ENCODE data around the gene NCOA1. TPM values are rescaled to one million over a fixed set of nuclear protein-coding genes. Genes with fewer than 3 reads are reported as not detected.

NCOA1 gene
- polyA plus RNA-seq, 1 donor from 2014 or later: 23.0 TPM

DNA sequence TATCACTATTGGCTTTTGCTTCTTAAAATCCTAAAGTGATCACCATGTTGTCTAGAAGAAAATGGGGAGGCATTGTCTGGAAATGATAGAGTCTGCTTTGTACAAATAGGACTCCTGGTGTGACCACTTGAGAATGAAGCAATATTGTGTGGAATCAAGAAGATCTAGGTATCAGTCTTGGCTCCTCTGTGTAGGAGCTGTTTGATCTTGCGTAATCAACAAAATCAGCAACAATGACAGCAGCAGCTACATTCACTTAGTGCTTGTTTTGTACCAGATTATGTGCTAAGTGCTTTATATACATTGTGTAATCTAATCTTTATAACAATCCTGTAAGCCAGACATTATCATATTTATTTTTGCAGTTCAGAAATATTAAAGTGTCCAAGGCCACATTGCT, 17.8 kb downstream of the NCOA1 start:
- Histone ChIP-seq H3K9me3 (ENCODE audit: low read length) (no peaks in the 10 kb centered on the region), H3K9ac (ENCODE audit: low read length) (no peak overlapping the region), H3K4me3 (ENCODE audit: low read length) (no peak overlapping the region), H3F3A (ENCODE audit: insufficient read depth, low read length, poor library complexity, severe bottlenecking) (no peaks in the 10 kb centered on the region), H2AFZ (ENCODE audit: low read depth, low read length) (no peak overlapping the region), H3K27me3 (ENCODE audit: insufficient read depth, low read depth, low read length) (no peaks in the 10 kb centered on the region), H4K20me1 (ENCODE audit: insufficient read depth) (peaks cover 7% of the 10 kb centered on the region), H3K79me2 (replicated peaks; ENCODE audit: insufficient read depth, low read length) (peaks cover 92% of the 10 kb centered on the region), H3K9me2 (ENCODE audit: insufficient read depth, low read length) (no peaks in the 10 kb centered on the region), H3K36me3 (ENCODE audit: insufficient read depth, low read length) (no peaks in the 10 kb centered on the region), H3K4me2 (ENCODE audit: low read length) (no peak overlapping the region), H3K27ac (ENCODE audit: low read length) (no peak overlapping the region)
- TF ChIP-seq, protein P1, sequence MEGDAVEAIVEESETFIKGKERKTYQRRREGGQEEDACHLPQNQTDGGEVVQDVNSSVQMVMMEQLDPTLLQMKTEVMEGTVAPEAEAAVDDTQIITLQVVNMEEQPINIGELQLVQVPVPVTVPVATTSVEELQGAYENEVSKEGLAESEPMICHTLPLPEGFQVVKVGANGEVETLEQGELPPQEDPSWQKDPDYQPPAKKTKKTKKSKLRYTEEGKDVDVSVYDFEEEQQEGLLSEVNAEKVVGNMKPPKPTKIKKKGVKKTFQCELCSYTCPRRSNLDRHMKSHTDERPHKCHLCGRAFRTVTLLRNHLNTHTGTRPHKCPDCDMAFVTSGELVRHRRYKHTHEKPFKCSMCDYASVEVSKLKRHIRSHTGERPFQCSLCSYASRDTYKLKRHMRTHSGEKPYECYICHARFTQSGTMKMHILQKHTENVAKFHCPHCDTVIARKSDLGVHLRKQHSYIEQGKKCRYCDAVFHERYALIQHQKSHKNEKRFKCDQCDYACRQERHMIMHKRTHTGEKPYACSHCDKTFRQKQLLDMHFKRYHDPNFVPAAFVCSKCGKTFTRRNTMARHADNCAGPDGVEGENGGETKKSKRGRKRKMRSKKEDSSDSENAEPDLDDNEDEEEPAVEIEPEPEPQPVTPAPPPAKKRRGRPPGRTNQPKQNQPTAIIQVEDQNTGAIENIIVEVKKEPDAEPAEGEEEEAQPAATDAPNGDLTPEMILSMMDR (IDR thresholded peaks at IDR 0.05; ENCODE audit: poor library complexity, severe bottlenecking): no peak
- TF ChIP-seq SMC3 (conservative IDR thresholded peaks at IDR 0.05; ENCODE audit: poor library complexity) (no peak), POLR2AphosphoS5 (IDR thresholded peaks at IDR 0.05) (no peak), EP300 (conservative IDR thresholded peaks at IDR 0.05; ENCODE audit: poor library complexity, severe bottlenecking) (no peak), TAF1 (IDR thresholded peaks at IDR 0.05; ENCODE audit: low read depth) (no peak), EZH2 (IDR thresholded peaks at IDR 0.05; ENCODE audit: borderline replicate concordance, insufficient read depth, low read length, poor library complexity, severe bottlenecking) (no peak), MXI1 (conservative IDR thresholded peaks at IDR 0.05; ENCODE audit: poor library complexity, severe bottlenecking) (no peak), RAD21 (conservative IDR thresholded peaks at IDR 0.05) (no peak)
- TF ChIP-seq, protein P2, sequence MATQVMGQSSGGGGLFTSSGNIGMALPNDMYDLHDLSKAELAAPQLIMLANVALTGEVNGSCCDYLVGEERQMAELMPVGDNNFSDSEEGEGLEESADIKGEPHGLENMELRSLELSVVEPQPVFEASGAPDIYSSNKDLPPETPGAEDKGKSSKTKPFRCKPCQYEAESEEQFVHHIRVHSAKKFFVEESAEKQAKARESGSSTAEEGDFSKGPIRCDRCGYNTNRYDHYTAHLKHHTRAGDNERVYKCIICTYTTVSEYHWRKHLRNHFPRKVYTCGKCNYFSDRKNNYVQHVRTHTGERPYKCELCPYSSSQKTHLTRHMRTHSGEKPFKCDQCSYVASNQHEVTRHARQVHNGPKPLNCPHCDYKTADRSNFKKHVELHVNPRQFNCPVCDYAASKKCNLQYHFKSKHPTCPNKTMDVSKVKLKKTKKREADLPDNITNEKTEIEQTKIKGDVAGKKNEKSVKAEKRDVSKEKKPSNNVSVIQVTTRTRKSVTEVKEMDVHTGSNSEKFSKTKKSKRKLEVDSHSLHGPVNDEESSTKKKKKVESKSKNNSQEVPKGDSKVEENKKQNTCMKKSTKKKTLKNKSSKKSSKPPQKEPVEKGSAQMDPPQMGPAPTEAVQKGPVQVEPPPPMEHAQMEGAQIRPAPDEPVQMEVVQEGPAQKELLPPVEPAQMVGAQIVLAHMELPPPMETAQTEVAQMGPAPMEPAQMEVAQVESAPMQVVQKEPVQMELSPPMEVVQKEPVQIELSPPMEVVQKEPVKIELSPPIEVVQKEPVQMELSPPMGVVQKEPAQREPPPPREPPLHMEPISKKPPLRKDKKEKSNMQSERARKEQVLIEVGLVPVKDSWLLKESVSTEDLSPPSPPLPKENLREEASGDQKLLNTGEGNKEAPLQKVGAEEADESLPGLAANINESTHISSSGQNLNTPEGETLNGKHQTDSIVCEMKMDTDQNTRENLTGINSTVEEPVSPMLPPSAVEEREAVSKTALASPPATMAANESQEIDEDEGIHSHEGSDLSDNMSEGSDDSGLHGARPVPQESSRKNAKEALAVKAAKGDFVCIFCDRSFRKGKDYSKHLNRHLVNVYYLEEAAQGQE (IDR thresholded peaks at IDR 0.05; ENCODE audit: borderline replicate concordance): no peak

DNA sequence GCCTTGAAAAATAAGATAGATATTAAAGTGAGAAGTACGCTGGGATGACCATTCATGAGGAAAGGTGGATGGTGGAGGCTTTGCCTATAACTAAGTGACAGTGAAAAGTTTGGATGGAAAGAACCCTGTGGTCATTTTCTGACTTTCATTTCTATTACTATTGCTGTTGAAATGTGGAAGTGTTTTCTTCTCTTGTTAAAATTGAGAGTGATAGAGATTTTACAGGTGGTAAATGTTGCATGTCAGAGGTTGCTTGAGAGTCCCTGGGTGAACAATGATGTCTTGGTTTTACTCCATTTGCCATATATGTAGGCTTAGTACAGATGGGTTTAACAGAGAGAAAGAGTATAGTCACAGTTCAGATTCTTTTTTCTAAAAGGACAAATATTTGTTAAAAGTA, 18.4 kb downstream of the NCOA1 start:
- H3K9ac ChIP-seq (ENCODE audit: low read length): no peak overlapping the region
- H3K4me3 ChIP-seq (ENCODE audit: low read length): no peak overlapping the region
- H3K79me2 ChIP-seq (replicated peaks; ENCODE audit: insufficient read depth, low read length): peaks cover 90% of the 10 kb centered on the region
- no peaks in the 10 kb centered on the region for H3K27me3 ChIP-seq (ENCODE audit: insufficient read depth, low read depth, low read length)
- peaks cover 7% of the 10 kb centered on the region for H4K20me1 ChIP-seq (ENCODE audit: insufficient read depth)
- H3F3A ChIP-seq (ENCODE audit: insufficient read depth, low read length, poor library complexity, severe bottlenecking): no peaks in the 10 kb centered on the region
- no peaks in the 10 kb centered on the region for H3K36me3 ChIP-seq (ENCODE audit: insufficient read depth, low read length)
- H3K9me3 ChIP-seq (ENCODE audit: low read length): no peaks in the 10 kb centered on the region
- no peaks in the 10 kb centered on the region for H3K9me2 ChIP-seq (ENCODE audit: insufficient read depth, low read length)
- no peak overlapping the region for H3K27ac ChIP-seq (ENCODE audit: low read length)
- TF ChIP-seq MXI1 (conservative IDR thresholded peaks at IDR 0.05; ENCODE audit: poor library complexity, severe bottlenecking): no peak
- no peak for TF ChIP-seq RAD21 (conservative IDR thresholded peaks at IDR 0.05)
- TF ChIP-seq, protein P1 (IDR thresholded peaks at IDR 0.05; ENCODE audit: poor library complexity, severe bottlenecking): no peak
- no peak for TF ChIP-seq POLR2AphosphoS5 (IDR thresholded peaks at IDR 0.05)
- TF ChIP-seq, protein P2 (IDR thresholded peaks at IDR 0.05; ENCODE audit: borderline replicate concordance): no peak
- no peak for TF ChIP-seq EP300 (conservative IDR thresholded peaks at IDR 0.05; ENCODE audit: poor library complexity, severe bottlenecking)
- TF ChIP-seq EZH2 (IDR thresholded peaks at IDR 0.05; ENCODE audit: borderline replicate concordance, insufficient read depth, low read length, poor library complexity, severe bottlenecking): no peak
- no peak for TF ChIP-seq TAF1 (IDR thresholded peaks at IDR 0.05; ENCODE audit: low read depth)
- TF ChIP-seq SMC3 (conservative IDR thresholded peaks at IDR 0.05; ENCODE audit: poor library complexity): no peak
- H2AFZ ChIP-seq (ENCODE audit: low read depth, low read length): no peak overlapping the region
- H3K4me2 ChIP-seq (ENCODE audit: low read length): no peak overlapping the region
